SK-N-SH treated with all-trans-retinoic acid at 6 μM for 48 hours (cell line): ENCODE measurements around the gene MMAB.
"Not testable (repeated sequence)": the region's sequence is repeated elsewhere in the genome, so short reads cannot be mapped to it uniquely, and the experiment has no call there.

ENCODE experiments used
- ATAC-seq: fragments of 200-7000 bp; cut with Tn5 transposase; 3 replicates; pipeline ENCODE4 v1.9.1; 2020; ENCODE audit warnings: mild to moderate bottlenecking, moderate library complexity
- ARNTL ChIP-seq: fragments of 450-650 bp; formaldehyde crosslinking; IDR thresholded peaks from 2 replicates; pipeline ENCODE4 v1.5.0; 2020; ENCODE audit warnings: low read depth, mild to moderate bottlenecking, moderate library complexity, borderline replicate concordance
- BACH2 ChIP-seq: fragments of 250-450 bp; sonication (Bioruptor Pico); IDR thresholded peaks from 2 replicates; pipeline ENCODE4 v1.9.0; 2021; ENCODE audit warnings: mild to moderate bottlenecking, borderline replicate concordance
- CREB5 ChIP-seq: fragments of 250-450 bp; sonication (Bioruptor Pico); IDR thresholded peaks from 2 replicates; pipeline ENCODE4 v1.5.1; 2020; ENCODE audit warnings: low read depth, mild to moderate bottlenecking, moderate library complexity
- CSDC2 ChIP-seq: fragments of 250-450 bp; sonication (Bioruptor Pico); IDR thresholded peaks from 2 replicates; pipeline ENCODE4 v1.5.0; 2020; ENCODE audit warnings: mild to moderate bottlenecking, moderate library complexity
- ESRRG ChIP-seq: fragments of 250-450 bp; sonication (Bioruptor Pico); IDR thresholded peaks from 2 replicates; pipeline ENCODE4 v1.6.1; 2021; ENCODE audit warnings: mild to moderate bottlenecking
- GLIS3 ChIP-seq: fragments of 250-450 bp; sonication (Bioruptor Pico); IDR thresholded peaks from 2 replicates; pipeline ENCODE4 v1.5.0; 2020; ENCODE audit warnings: mild to moderate bottlenecking, moderate library complexity
- ISL1 ChIP-seq: fragments of 250-450 bp; sonication (Bioruptor Pico); IDR thresholded peaks from 2 replicates; pipeline ENCODE4 v2.1.2; 2022; ENCODE audit warnings: mild to moderate bottlenecking, moderate library complexity
- OSR1 ChIP-seq: fragments of 250-450 bp; sonication (Bioruptor Pico); IDR thresholded peaks from 2 replicates; pipeline ENCODE4 v1.8.0; 2022; ENCODE audit warnings: moderate library complexity, mild to moderate bottlenecking, inconsistent platforms
- PATZ1 ChIP-seq: fragments of 250-450 bp; sonication (Bioruptor Pico); IDR thresholded peaks from 2 replicates; pipeline ENCODE4 v1.8.0; 2020; ENCODE audit warnings: mild to moderate bottlenecking, moderate library complexity, borderline replicate concordance
- POU6F1 ChIP-seq: fragments of 250-450 bp; sonication (Bioruptor Pico); IDR thresholded peaks from 2 replicates; pipeline ENCODE4 v1.8.0; 2021; ENCODE audit warnings: low read depth, mild to moderate bottlenecking, moderate library complexity, borderline replicate concordance
- PPARA ChIP-seq: fragments of 250-450 bp; sonication (Bioruptor Pico); IDR thresholded peaks from 2 replicates; pipeline ENCODE4 v1.5.0; 2020; ENCODE audit warnings: mild to moderate bottlenecking, borderline replicate concordance
- RARB ChIP-seq: fragments of 250-450 bp; sonication (Bioruptor Pico); IDR thresholded peaks from 2 replicates; pipeline ENCODE4 v1.8.0; 2021; ENCODE audit warnings: mild to moderate bottlenecking, moderate library complexity
- SNAI2 ChIP-seq: fragments of 250-450 bp; sonication (Bioruptor Pico); IDR thresholded peaks from 2 replicates; pipeline ENCODE4 v1.5.0; 2020; ENCODE audit warnings: mild to moderate bottlenecking, moderate library complexity
- TCF4 ChIP-seq: fragments of 250-450 bp; sonication (Bioruptor Pico); IDR thresholded peaks from 2 replicates; pipeline ENCODE4 v1.8.0; 2021; ENCODE audit warnings: mild to moderate bottlenecking, moderate library complexity, borderline replicate concordance
- TOX ChIP-seq: fragments of 250-450 bp; sonication (Bioruptor Pico); IDR thresholded peaks from 2 replicates; pipeline ENCODE4 v1.8.0; 2021; ENCODE audit warnings: mild to moderate bottlenecking, moderate library complexity, borderline replicate concordance
- TSHZ2 ChIP-seq: fragments of 250-450 bp; sonication (Bioruptor Pico); IDR thresholded peaks from 2 replicates; pipeline ENCODE4 v1.5.0; 2020; ENCODE audit warnings: mild to moderate bottlenecking, moderate library complexity
- ZC3H10 ChIP-seq: fragments of 250-450 bp; sonication (Bioruptor Pico); IDR thresholded peaks from 2 replicates; pipeline ENCODE4 v1.5.1; 2021; ENCODE audit warnings: mild to moderate bottlenecking, moderate library complexity
- ZFP3 ChIP-seq: fragments of 250-450 bp; sonication (Bioruptor Pico); IDR thresholded peaks from 2 replicates; pipeline ENCODE4 v1.5.0; 2020; ENCODE audit warnings: mild to moderate bottlenecking, moderate library complexity
- ZFP30 ChIP-seq: fragments of 450-650 bp; formaldehyde crosslinking; IDR thresholded peaks from 2 replicates; pipeline ENCODE4 v1.5.0; 2022; ENCODE audit warnings: mild to moderate bottlenecking, moderate library complexity
- ZNF565 ChIP-seq: fragments of 450-650 bp; formaldehyde crosslinking; conservative IDR thresholded peaks from 2 replicates; pipeline ENCODE4 v1.5.0; 2020; ENCODE audit warnings: low read depth, mild to moderate bottlenecking, moderate library complexity
- ZNF70 ChIP-seq: fragments of 450-650 bp; formaldehyde crosslinking; IDR thresholded peaks from 2 replicates; pipeline ENCODE4 v1.5.0; 2020; ENCODE audit warnings: mild to moderate bottlenecking, moderate library complexity
- ZNF8 ChIP-seq: fragments of 450-650 bp; formaldehyde crosslinking; IDR thresholded peaks from 2 replicates; pipeline ENCODE4 v1.5.0; 2020; ENCODE audit warnings: mild to moderate bottlenecking, moderate library complexity

Gene MMAB

GRCh38 chr12:109604132-109604585 lies 30.9 kb upstream of the MMAB start:
- no peak for ATAC-seq
- TF ChIP-seq ARNTL (CRISPR knock-in tag) (no peak), ZNF70 (CRISPR knock-in tag) (no peak), ZFP30 (no peak), OSR1 (CRISPR knock-in tag) (no peak), TSHZ2 (CRISPR knock-in tag) (no peak), ZNF565 (CRISPR knock-in tag) (no peak), TCF4 (no peak), TOX (no peak), POU6F1 (CRISPR knock-in tag) (no peak), GLIS3 (CRISPR knock-in tag) (no peak), CREB5 (CRISPR knock-in tag) (no peak), BACH2 (CRISPR knock-in tag) (no peak), ESRRG (CRISPR knock-in tag) (no peak), ZNF8 (no peak), ISL1 (CRISPR knock-in tag) (no peak)
- TF ChIP-seq, all 23 proteins: peak for 0

GRCh38 chr12:109602132-109602531 lies 28.8 kb upstream of the MMAB start:
- ATAC-seq = not testable (repeated sequence)

- TF ChIP-seq TSHZ2 (CRISPR knock-in tag) (no peak), OSR1 (CRISPR knock-in tag) (no peak), PPARA (CRISPR knock-in tag) (no peak), ZNF70 (CRISPR knock-in tag) (no peak), ZC3H10 (no peak), ISL1 (CRISPR knock-in tag) (no peak), GLIS3 (CRISPR knock-in tag) (no peak), ZFP3 (CRISPR knock-in tag) (no peak), SNAI2 (CRISPR knock-in tag) (no peak), ESRRG (CRISPR knock-in tag) (no peak), PATZ1 (no peak), RARB (CRISPR knock-in tag) (no peak), ARNTL (CRISPR knock-in tag) (no peak), TCF4 (no peak), TOX (no peak), POU6F1 (CRISPR knock-in tag) (no peak), CSDC2 (CRISPR knock-in tag) (no peak), BACH2 (CRISPR knock-in tag) (no peak), ZNF565 (CRISPR knock-in tag) (no peak)
- TF ChIP-seq, all 23 proteins: peak for 0
- no peak for ATAC-seq
Measured at GRCh38 chr12:109601557-109601956, 28.3 kb upstream of the MMAB start.
